AG04449 (cell line): ENCODE measurements around the gene ETV5.
A peak's percentile ranks its signal among the peaks of the same experiment; 100 is the strongest.

Experiments used
- CTCF ChIA-PET: fragments of 350-600 bp; formaldehyde crosslinking; extraction: SDS; loops from one replicate; lab custom pipeline; 2021; ENCODE audit warnings: antibody characterized with exemption; lab: Yijun Ruan, JAX
- POLR2A ChIA-PET: fragments of 400-600, 350-600 bp; formaldehyde crosslinking; extraction: SDS; loops from one replicate; lab custom pipeline; 2020; ENCODE audit warnings: antibody characterized with exemption, inconsistent platforms; lab: Yijun Ruan, JAX
- DNase-seq: peaks from one replicate; pipeline ENCODE4 v3.0.0-alpha.2; 2010; ENCODE audit warnings: low read depth, low spot score
- H3K4me3 ChIP-seq: 2 replicates; pipeline ENCODE4 v1.5.1; 2011; ENCODE audit warnings: low read depth, mild to moderate bottlenecking, control low read depth, low read length
- TF ChIP-seq, protein P1 (sequence below): IDR thresholded peaks from one replicate; pipeline ENCODE4 v1.5.1; 2011; ENCODE audit warnings: mild to moderate bottlenecking, moderate library complexity, low read length, control low read depth, inconsistent platforms; ENCODE audit not compliant: insufficient read depth; ENCODE audit errors: missing control alignments

The ETV5 gene

DNA sequence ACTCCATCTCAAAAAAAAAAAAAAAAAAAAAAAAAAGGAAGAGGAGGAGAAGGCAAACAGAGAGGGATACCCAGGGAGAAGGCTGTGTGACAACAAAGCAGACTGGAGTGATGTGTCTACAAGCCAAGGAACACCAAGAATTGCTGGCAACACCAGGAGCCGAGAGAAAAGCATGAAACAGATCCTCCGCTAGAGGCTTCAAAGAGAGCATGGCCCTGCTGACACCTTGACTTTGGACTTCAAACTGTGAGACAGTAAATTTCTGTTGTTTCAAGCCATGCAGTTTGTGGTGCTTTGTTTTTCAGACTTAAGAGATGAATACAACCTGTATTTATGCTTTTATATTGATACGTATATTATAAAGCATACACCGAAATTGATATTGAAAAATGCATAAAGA, 96.8 kb downstream of the ETV5 start:
- POLR2A ChIA-PET: no interaction called here
- CTCF ChIA-PET: interaction anchor here (1.3 kb wide), 1 partner anchor 9 kb away, joined by 4 read pairs; no protein-coding TSS in a partner anchor
- no peak overlapping the region for H3K4me3 ChIP-seq
- TF ChIP-seq, protein P1, sequence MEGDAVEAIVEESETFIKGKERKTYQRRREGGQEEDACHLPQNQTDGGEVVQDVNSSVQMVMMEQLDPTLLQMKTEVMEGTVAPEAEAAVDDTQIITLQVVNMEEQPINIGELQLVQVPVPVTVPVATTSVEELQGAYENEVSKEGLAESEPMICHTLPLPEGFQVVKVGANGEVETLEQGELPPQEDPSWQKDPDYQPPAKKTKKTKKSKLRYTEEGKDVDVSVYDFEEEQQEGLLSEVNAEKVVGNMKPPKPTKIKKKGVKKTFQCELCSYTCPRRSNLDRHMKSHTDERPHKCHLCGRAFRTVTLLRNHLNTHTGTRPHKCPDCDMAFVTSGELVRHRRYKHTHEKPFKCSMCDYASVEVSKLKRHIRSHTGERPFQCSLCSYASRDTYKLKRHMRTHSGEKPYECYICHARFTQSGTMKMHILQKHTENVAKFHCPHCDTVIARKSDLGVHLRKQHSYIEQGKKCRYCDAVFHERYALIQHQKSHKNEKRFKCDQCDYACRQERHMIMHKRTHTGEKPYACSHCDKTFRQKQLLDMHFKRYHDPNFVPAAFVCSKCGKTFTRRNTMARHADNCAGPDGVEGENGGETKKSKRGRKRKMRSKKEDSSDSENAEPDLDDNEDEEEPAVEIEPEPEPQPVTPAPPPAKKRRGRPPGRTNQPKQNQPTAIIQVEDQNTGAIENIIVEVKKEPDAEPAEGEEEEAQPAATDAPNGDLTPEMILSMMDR: no peak
- no peak for DNase-seq

DNA sequence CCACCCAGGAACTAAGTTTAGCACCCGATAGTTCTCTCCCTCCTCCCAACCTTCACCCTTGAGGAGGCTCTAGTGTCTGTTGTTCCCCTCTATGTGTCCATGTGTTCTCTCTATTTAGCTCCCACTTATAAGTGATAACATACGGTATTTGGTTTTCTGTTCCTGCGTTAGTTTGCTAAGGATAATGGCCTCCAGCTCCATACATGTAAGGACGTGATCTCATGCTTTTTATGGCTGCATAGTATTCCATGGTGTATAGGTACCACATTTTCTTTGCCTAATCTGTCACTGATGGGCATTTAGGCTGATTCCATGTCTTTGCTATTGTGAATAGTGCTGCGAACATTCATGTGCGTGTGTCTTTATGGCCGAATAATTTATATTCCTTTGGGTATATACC, 104.2 kb downstream of the ETV5 start:
- no peak overlapping the region for H3K4me3 ChIP-seq
- CTCF ChIA-PET: no interaction called here
- POLR2A ChIA-PET: no interaction called here
- no peak for DNase-seq
- TF ChIP-seq, protein P1: no peak

DNA sequence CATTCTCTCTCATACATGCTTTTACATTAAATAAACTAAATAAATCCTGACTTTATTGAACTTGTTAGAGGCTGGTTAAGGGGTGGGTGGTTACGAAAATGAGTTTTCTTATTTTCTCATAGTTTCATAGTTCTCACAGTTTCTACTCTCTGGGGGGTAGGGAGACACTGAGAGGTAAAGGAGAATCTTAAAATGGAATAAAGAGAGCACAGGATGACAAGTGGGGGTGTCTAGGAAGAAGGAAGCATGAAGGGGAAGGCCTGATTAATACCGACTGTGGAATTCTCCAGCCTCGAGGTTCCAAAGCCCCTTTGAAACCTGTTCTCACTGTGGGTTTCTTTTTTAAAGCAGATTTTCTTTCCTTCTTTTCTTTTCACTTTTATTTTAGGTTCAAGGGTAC, 104.7 kb downstream of the ETV5 start:
- H3K4me3 ChIP-seq: no peak overlapping the region
- no peak for DNase-seq
- ChIA-PET POLR2A (no interaction called here), CTCF (no interaction called here)
- TF ChIP-seq, protein P1: no peak

DNA sequence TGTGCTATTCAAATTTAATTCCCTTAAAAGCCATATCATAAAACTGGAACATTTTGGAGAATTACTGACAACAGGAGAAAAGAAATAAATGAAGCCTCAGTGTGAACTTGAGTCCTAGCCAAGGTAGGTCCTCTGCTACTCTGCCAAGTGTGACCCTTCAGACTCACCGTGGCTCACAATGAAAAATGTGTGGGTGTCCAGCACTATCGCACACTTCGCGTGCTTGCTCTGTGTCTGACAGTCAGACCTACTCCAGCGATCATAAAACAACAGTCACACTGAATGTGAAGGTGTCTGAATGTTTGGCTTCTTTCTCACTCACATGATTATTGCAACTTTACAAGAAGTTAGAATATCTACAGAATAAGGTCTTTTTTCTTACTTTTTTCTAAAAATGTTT, 105.3 kb downstream of the ETV5 start:
- CTCF ChIA-PET: interaction anchor here (1.5 kb wide), 2 partner anchors 11 to 20 kb away, joined by 5 to 6 read pairs; no protein-coding TSS in a partner anchor
- TF ChIP-seq, protein P1: no peak
- DNase-seq: no peak
- H3K4me3 ChIP-seq: no peak overlapping the region
- POLR2A ChIA-PET: no interaction called here

DNA sequence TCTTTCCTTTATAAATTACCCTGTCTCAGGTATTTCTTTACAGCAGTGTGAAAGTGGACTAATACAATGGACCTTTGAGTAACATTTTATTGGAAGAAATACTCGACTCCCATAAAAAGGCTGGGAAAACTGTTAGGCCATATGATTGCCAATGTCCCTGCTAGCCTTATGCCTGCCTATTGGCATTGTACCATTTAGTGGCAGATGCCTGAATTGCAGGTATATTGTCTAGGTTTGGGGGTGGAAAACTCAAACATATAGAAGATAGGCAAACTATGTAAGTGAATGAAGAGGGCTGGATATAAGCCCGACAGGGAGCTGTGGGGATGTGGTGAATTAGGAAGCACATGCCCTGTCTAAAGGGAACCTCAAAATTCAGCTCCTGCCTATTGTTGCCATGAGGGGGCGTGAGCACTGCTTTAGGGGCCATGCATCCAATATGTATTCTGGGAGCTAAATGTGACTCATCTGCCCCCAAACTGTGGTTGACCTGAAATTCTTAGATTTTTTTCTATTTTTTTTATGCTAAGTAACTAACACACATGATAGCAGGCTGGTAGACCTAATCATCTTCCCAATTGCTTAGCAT, 105.9 kb downstream of the ETV5 start:
- CTCF ChIA-PET: interaction anchor here (0.7 to 1.6 kb wide), 6 partner anchors 10 to 274 kb away, joined by 3 to 8 read pairs (median 4); no protein-coding TSS in a partner anchor
- TF ChIP-seq, protein P1: peak; percentile 41
- DNase-seq: no peak
- POLR2A ChIA-PET: no interaction called here
- no peak overlapping the region for H3K4me3 ChIP-seq

DNA sequence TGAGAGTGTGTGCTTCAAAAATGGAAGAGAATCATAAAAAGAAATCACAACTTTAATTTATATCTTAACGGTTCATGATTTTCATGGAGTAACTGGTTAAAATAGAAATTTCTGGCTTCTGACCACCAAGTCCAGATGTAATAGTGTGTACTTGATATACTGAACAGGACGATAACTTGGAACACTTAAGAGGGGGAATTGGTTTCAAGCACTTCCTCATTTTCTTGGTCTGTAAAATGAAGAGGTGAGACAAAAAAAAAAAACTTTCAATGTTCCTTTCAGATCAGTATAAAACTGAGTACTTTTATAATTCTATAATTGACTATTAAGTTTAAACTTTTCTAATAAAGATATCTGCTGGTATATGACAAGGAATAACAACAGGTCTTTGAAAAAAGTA, 107.0 kb downstream of the ETV5 start:
- DNase-seq: no peak
- TF ChIP-seq, protein P1: no peak
- H3K4me3 ChIP-seq: no peak overlapping the region
- ChIA-PET POLR2A (no interaction called here), CTCF (interaction anchor here (1.4 to 1.6 kb wide), 3 partner anchors 14 to 275 kb away, joined by 3 to 8 read pairs (median 4); no protein-coding TSS in a partner anchor)
